GM23248 (cell line): ENCODE results near the gene APH1A. TPM values are rescaled to one million over a fixed set of nuclear protein-coding genes. Genes with fewer than 3 reads are reported as not detected.

Source experiments
- DNase-seq: peaks from one replicate; pipeline ENCODE4 v3.0.0-alpha.2; 2015
- H2AFZ ChIP-seq: fragments of 200-600 bp; sonication (generic); 2 replicates; pipeline ENCODE4 v1.6.1; 2016; ENCODE audit warnings: antibody characterized with exemption
- H3F3A ChIP-seq: fragments of 200-600 bp; sonication (generic); 2 replicates; pipeline ENCODE4 v1.6.1; 2016; ENCODE audit warnings: mild to moderate bottlenecking, antibody characterized with exemption, mixed run types; ENCODE audit not compliant: insufficient read depth
- H3K27ac ChIP-seq: fragments of 200-600 bp; sonication (generic); 2 replicates; pipeline ENCODE4 v1.5.1; 2016; ENCODE audit warnings: mild to moderate bottlenecking
- H3K27me3 ChIP-seq: fragments of 200-600 bp; sonication (generic); replicated peaks from 2 replicates; pipeline ENCODE4 v1.6.1; 2016; ENCODE audit warnings: mild to moderate bottlenecking; ENCODE audit not compliant: insufficient read depth
- H3K36me3 ChIP-seq: fragments of 200-600 bp; sonication (generic); 2 replicates; pipeline ENCODE4 v1.6.1; 2016; ENCODE audit warnings: low read depth, mild to moderate bottlenecking
- H3K4me1 ChIP-seq: fragments of 200-600 bp; sonication (generic); 2 replicates; pipeline ENCODE4 v1.6.1; 2016; ENCODE audit warnings: mild to moderate bottlenecking; ENCODE audit not compliant: insufficient read depth
- H3K4me2 ChIP-seq: fragments of 200-600 bp; sonication (generic); one replicate; pipeline ENCODE4 v1.6.1; 2016; ENCODE audit warnings: mild to moderate bottlenecking; ENCODE audit not compliant: unreplicated experiment
- H3K4me3 ChIP-seq: fragments of 200-600 bp; sonication (generic); 2 replicates; pipeline ENCODE4 v1.5.1; 2016; ENCODE audit warnings: mild to moderate bottlenecking
- H3K79me2 ChIP-seq: fragments of 200-600 bp; sonication (generic); 2 replicates; pipeline ENCODE4 v1.6.1; 2016; ENCODE audit warnings: mild to moderate bottlenecking; ENCODE audit not compliant: insufficient read depth
- H3K9ac ChIP-seq: fragments of 200-600 bp; sonication (generic); 2 replicates; pipeline ENCODE4 v1.6.1; 2016; ENCODE audit warnings: mild to moderate bottlenecking
- H3K9me2 ChIP-seq: fragments of 200-600 bp; sonication (generic); 2 replicates; pipeline ENCODE4 v1.6.1; 2016; ENCODE audit warnings: mixed run types, mild to moderate bottlenecking, moderate library complexity; ENCODE audit not compliant: insufficient read depth
- H3K9me3 ChIP-seq: fragments of 200-600 bp; sonication (generic); one replicate; pipeline ENCODE4 v1.6.1; 2017; ENCODE audit warnings: low read depth
- H4K20me1 ChIP-seq: fragments of 200-600 bp; sonication (generic); 2 replicates; pipeline ENCODE4 v1.6.0; 2016; ENCODE audit not compliant: insufficient read depth
- EZH2 ChIP-seq: fragments of 200-600 bp; sonication (generic); IDR thresholded peaks from 2 replicates; pipeline ENCODE4 v1.6.1; 2018; ENCODE audit warnings: antibody characterized with exemption, mild to moderate bottlenecking; ENCODE audit not compliant: insufficient read depth, poor library complexity, severe bottlenecking
- EZH2phosphoT487 ChIP-seq: fragments of 200-600 bp; sonication (generic); IDR thresholded peaks from 2 replicates; pipeline ENCODE4 v1.6.1; 2018; ENCODE audit warnings: antibody characterized with exemption, moderate library complexity, mild to moderate bottlenecking, low read depth; ENCODE audit not compliant: insufficient read depth
- WGBS, 2 experiments: methylation state at CpG; one replicate each; pipeline ENCODE4 v1.1.6; 2015 to 2017; ENCODE audit warnings: low lambda C conversion rate in 2 of 2, low coverage in 1 of 2; ENCODE audit errors: missing lambda C conversion rate in 2 of 2; 5-methylcytosine and 5-hydroxymethylcytosine counted together
- in situ Hi-C: fragments of 300-500 bp; cut with MboI; formaldehyde crosslinking; loops from 2 replicates; pipeline ENCODE4 v1.15.0; 2020
- polyA plus RNA-seq: library from polyadenylated mRNA; unstranded; fragments of >200 nt; fragmentation: Nextera tagmentation; extraction: Ambion mirVana; gene quantifications from 2 replicates; pipeline ENCODE4 v1.2.1, GENCODE V29; 2016
- total RNA-seq: library from RNA; depleted of rRNA; stranded (reverse); fragments of >200 nt; shearing (Covaris generic); gene quantifications from 2 replicates; pipeline ENCODE4 v1.2.3, GENCODE V29; 2014

Gene APH1A
- total and polyA plus RNA-seq, 2 experiments from 2014 or later: 32.4 to 104 TPM

GRCh38 chr1:150259758-150260669 is 8.8 kb downstream of the APH1A start:
- TF ChIP-seq EZH2phosphoT487: no peak
- TF ChIP-seq EZH2: peak; percentile 20
- H3K4me2 ChIP-seq: no peak overlapping the region
- H3K27ac ChIP-seq: no peak overlapping the region
- no peaks in the 10 kb centered on the region for H3K79me2 ChIP-seq
- H3K36me3 ChIP-seq: 0 out of 2 replicates have a peak, but pooled peaks cover 6% of the 10 kb centered on the region
- H3K4me3 ChIP-seq: no peak overlapping the region
- no peak overlapping the region for H3K9ac ChIP-seq
- no peaks in the 10 kb centered on the region for H3K9me2 ChIP-seq
- H2AFZ ChIP-seq: no peak overlapping the region
- no peaks in the 10 kb centered on the region for H4K20me1 ChIP-seq
- DNase-seq: no peak
- H3K27me3 ChIP-seq: no peaks in the 10 kb centered on the region; the same call in none of the 2 replicates
- H3K4me1 ChIP-seq: peaks cover 11% of the 10 kb centered on the region
- in situ Hi-C loops: no loop called here
- peaks cover 13% of the 10 kb centered on the region for H3F3A ChIP-seq
- 14 to 21% methylated on average over 11 of the region's 11 CpGs for WGBS, 2 experiments
- H3K9me3 ChIP-seq: no peaks in the 10 kb centered on the region

GRCh38 chr1:150259217-150259616 is 9.6 kb downstream of the APH1A start:
- no peak overlapping the region for H3K27ac ChIP-seq
- no peak overlapping the region for H3K4me3 ChIP-seq
- H2AFZ ChIP-seq: no peak overlapping the region
- H3K4me2 ChIP-seq: no peak overlapping the region
- in situ Hi-C loops: no loop called here
- no peaks in the 10 kb centered on the region for H3K9me2 ChIP-seq
- peaks cover 11% of the 10 kb centered on the region for H3K4me1 ChIP-seq
- DNase-seq: no peak
- H3F3A ChIP-seq: peaks cover 15% of the 10 kb centered on the region
- no peak overlapping the region for H3K9ac ChIP-seq
- H3K36me3 ChIP-seq: no peaks in the 10 kb centered on the region
- no peaks in the 10 kb centered on the region for H3K9me3 ChIP-seq
- H3K79me2 ChIP-seq: no peaks in the 10 kb centered on the region
- H4K20me1 ChIP-seq: no peaks in the 10 kb centered on the region
- 45 to 48% methylated on average over 4 of the region's 4 CpGs for WGBS, 2 experiments
- TF ChIP-seq EZH2phosphoT487: no peak
- TF ChIP-seq EZH2: no peak
- no peaks in the 10 kb centered on the region; the same call in none of the 2 replicates for H3K27me3 ChIP-seq

GRCh38 chr1:150257624-150258585 is 10.9 kb downstream of the APH1A start, which contains the start of gene CA14:
Gene CA14, plus strand, starts transcription at chr1:150257774. Its CDS starts 355 bp downstream, at chr1:150258129.
- Histone ChIP-seq H3K27ac (no peak within 1 kb of the TSS), H3K36me3 (no peaks in the 10 kb centered on the region), H3K27me3 (no peaks in the 10 kb centered on the region; the same call in none of the 2 replicates), H3K4me2 (peak within 1 kb of the TSS; percentile 82), H2AFZ (peak within 1 kb of the TSS; percentile 92; the same call in 1 of the 2 replicates), H3K9me2 (no peaks in the 10 kb centered on the region), H3K9me3 (no peaks in the 10 kb centered on the region), H3K9ac (no peak within 1 kb of the TSS), H3K79me2 (no peaks in the 10 kb centered on the region), H3F3A (peaks cover 15% of the 10 kb centered on the region), H4K20me1 (no peaks in the 10 kb centered on the region), H3K4me3 (0 out of 2 replicates have a peak within 1 kb of the TSS, but pooled peaks have one; percentile 63), H3K4me1 (peaks cover 11% of the 10 kb centered on the region)
- 31 to 36% methylated on average over 13 of the region's 13 CpGs for WGBS, 2 experiments
- no peak for TF ChIP-seq EZH2phosphoT487
- TF ChIP-seq EZH2: no peak
- in situ Hi-C loops: no loop called here
- no peak for DNase-seq

DNA sequence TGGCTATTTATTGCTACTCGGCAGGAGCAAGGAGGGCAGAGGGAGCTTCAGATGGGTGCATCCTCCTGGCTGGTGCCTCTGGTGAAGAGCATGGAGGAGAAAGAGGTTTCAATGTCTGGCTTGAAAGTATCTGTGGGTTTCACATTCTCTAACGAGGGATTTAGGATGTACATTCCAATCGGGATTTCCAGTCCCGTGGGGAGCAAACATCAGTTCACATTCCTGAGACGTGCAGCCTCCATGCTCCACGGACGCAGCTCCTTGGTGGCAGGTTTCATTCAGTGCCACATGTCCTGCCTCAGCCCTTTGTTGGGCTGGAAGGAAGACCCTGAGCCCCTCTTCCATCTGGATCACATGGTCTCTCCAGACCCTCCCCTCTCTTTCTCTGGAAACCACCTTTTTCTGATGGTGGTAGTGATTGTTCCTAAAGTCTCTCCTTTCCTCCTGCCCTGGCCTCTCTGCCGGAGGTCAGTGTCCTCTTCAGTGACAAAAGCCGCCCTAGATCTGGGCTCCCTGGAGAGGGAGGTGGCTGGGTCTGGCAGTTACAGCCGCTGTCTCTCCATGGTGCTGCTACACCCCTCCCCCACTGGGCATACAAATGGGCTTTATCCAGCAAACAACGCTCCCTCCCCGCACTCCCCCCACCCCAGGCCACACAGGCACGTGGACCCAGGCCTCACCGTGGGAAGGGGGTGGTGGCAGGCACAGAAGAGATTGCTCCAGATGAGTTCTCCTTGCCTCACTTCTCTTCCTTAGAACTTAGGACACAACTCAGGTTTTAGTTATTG is 12.1 kb downstream of the APH1A start:
- peak overlapping the region; percentile 64; the same call in 1 of the 2 replicates for H3K9ac ChIP-seq
- peak overlapping the region; percentile 82 for H3K4me2 ChIP-seq
- H3K27ac ChIP-seq: no peak overlapping the region
- in situ Hi-C loops: no loop called here
- no peaks in the 10 kb centered on the region for H3K9me2 ChIP-seq
- H2AFZ ChIP-seq: peak overlapping the region; percentile 92
- TF ChIP-seq EZH2 (no peak), EZH2phosphoT487 (no peak)
- DNase-seq: peak; percentile 28
- H3K4me3 ChIP-seq: peak overlapping the region; percentile 63
- 28 to 34% methylated on average over 12 to 14 of the region's 14 CpGs for WGBS, 2 experiments
- peaks cover 11% of the 10 kb centered on the region for H3K4me1 ChIP-seq
- peaks cover 15% of the 10 kb centered on the region for H3F3A ChIP-seq
- H3K79me2 ChIP-seq: no peaks in the 10 kb centered on the region
- no peaks in the 10 kb centered on the region; the same call in none of the 2 replicates for H3K27me3 ChIP-seq
- no peaks in the 10 kb centered on the region for H4K20me1 ChIP-seq
- no peaks in the 10 kb centered on the region for H3K36me3 ChIP-seq
- no peaks in the 10 kb centered on the region for H3K9me3 ChIP-seq
